ENCODE results near the gene OR2B2. TPM values are rescaled to one million over a fixed set of nuclear protein-coding genes. Genes with fewer than 3 reads are reported as not detected.

OR2B2 gene
- total RNA-seq, 1 donor from 2014 or later: not detected

- intact Hi-C loops (cut with micrococcal nuclease): loop anchor here (1.0 to 10.0 kb wide), 6 partner anchors 17 to 1578 kb away; a partner anchor contains a TSS
- CTCF ChIA-PET: interaction anchor here (0.9 to 1.7 kb wide), 8 partner anchors 16 to 94 kb away, joined by 3 to 10 read pairs (median 4); a partner anchor contains a TSS
- Mint-ChIP-seq H3K9me3 (no peaks in the 10 kb centered on the region), H3K27me3 (no peaks in the 10 kb centered on the region), H3K4me1 (peaks cover 32% of the 10 kb centered on the region), H3K36me3 (ENCODE audit: low read depth) (peaks cover 9% of the 10 kb centered on the region), H3K4me3 (no peak overlapping the region), H3K27ac (peak overlapping the region; percentile 10)
- DNase-seq: no peak
- no peak for ATAC-seq (ENCODE audit: low read depth)
- TF ChIP-seq CTCF (IDR thresholded peaks at IDR 0.05): no peak
- POLR2A ChIA-PET: interaction anchor here (0.6 to 4.4 kb wide), 51 partner anchors 10 to 1883 kb away, joined by 3 to 223 read pairs (median 7); a partner anchor contains a TSS
Observed at GRCh38 chr6:27889628-27890444, 22.4 kb downstream of the OR2B2 start.

GRCh38 chr6:27889275-27889627, 22.9 kb downstream of the OR2B2 start:
- H3K4me3 Mint-ChIP-seq: no peak overlapping the region
- H3K4me1 Mint-ChIP-seq: peaks cover 32% of the 10 kb centered on the region
- DNase-seq (no peak), ATAC-seq (ENCODE audit: low read depth) (no peak)
- intact Hi-C loops (cut with micrococcal nuclease): no loop called here
- H3K27me3 Mint-ChIP-seq: no peaks in the 10 kb centered on the region
- H3K36me3 Mint-ChIP-seq (ENCODE audit: low read depth): peaks cover 9% of the 10 kb centered on the region
- no peaks in the 10 kb centered on the region for H3K9me3 Mint-ChIP-seq
- peak overlapping the region; percentile 10 for H3K27ac Mint-ChIP-seq
- ChIA-PET POLR2A (interaction anchor here (0.6 to 4.4 kb wide), 8 partner anchors 11 to 1766 kb away, joined by 3 to 223 read pairs (median 48); a partner anchor contains a TSS), CTCF (interaction anchor here (1.5 kb wide), 1 partner anchor 54 kb away, joined by 4 read pairs; no protein-coding TSS in a partner anchor)
- no peak for TF ChIP-seq CTCF (IDR thresholded peaks at IDR 0.05)

- intact Hi-C loops (cut with micrococcal nuclease): no loop called here
- no peak for TF ChIP-seq CTCF (IDR thresholded peaks at IDR 0.05)
- ChIA-PET POLR2A (interaction anchor here (0.6 to 4.4 kb wide), 7 partner anchors 10 to 1853 kb away, joined by 3 to 223 read pairs (median 8); a partner anchor contains a TSS), CTCF (no interaction called here)
- H3K4me1 Mint-ChIP-seq: peaks cover 32% of the 10 kb centered on the region
- H3K4me3 Mint-ChIP-seq: no peak overlapping the region
- no peak for ATAC-seq (ENCODE audit: low read depth)
- no peak for DNase-seq
- peaks cover 9% of the 10 kb centered on the region for H3K36me3 Mint-ChIP-seq (ENCODE audit: low read depth)
- H3K9me3 Mint-ChIP-seq: no peaks in the 10 kb centered on the region
- no peak overlapping the region for H3K27ac Mint-ChIP-seq
- no peaks in the 10 kb centered on the region for H3K27me3 Mint-ChIP-seq
Observed at GRCh38 chr6:27888566-27888965, 23.6 kb downstream of the OR2B2 start.

- no peak for DNase-seq
- Mint-ChIP-seq H3K27me3 (no peaks in the 10 kb centered on the region), H3K4me3 (no peak overlapping the region), H3K4me1 (peaks cover 12% of the 10 kb centered on the region), H3K27ac (no peak overlapping the region), H3K36me3 (ENCODE audit: low read depth) (no peaks in the 10 kb centered on the region), H3K9me3 (no peaks in the 10 kb centered on the region)
- ATAC-seq (ENCODE audit: low read depth): no peak
- CTCF ChIA-PET: no interaction called here
- intact Hi-C loops (cut with micrococcal nuclease): no loop called here
- POLR2A ChIA-PET: interaction anchor here (0.7 kb wide), 3 partner anchors 175 to 739 kb away, joined by 3 to 5 read pairs (median 5); a partner anchor contains a TSS
- TF ChIP-seq CTCF (IDR thresholded peaks at IDR 0.05): no peak
Observed at GRCh38 chr6:27886073-27886472, 26.1 kb downstream of the OR2B2 start.

- no peaks in the 10 kb centered on the region for H3K27me3 Mint-ChIP-seq
- H3K4me3 Mint-ChIP-seq: no peak overlapping the region
Observed at GRCh38 chr6:27883136-27883535, 29.1 kb downstream of the OR2B2 start.

More at GRCh38 chr6:27883136-27883535, 29.1 kb downstream of the OR2B2 start:
- ChIA-PET CTCF (no interaction called here), POLR2A (interaction anchor here (2.0 to 3.1 kb wide), 2 partner anchors 10 kb away, joined by 11 to 13 read pairs; a partner anchor contains a TSS)
- no peak for TF ChIP-seq CTCF (IDR thresholded peaks at IDR 0.05)
- Mint-ChIP-seq H3K36me3 (ENCODE audit: low read depth) (no peaks in the 10 kb centered on the region), H3K9me3 (no peaks in the 10 kb centered on the region), H3K27ac (no peak overlapping the region), H3K4me1 (no peaks in the 10 kb centered on the region)
- intact Hi-C loops (cut with micrococcal nuclease): no loop called here
- DNase-seq (no peak), ATAC-seq (ENCODE audit: low read depth) (no peak)

Data from activated B cell treated with CpG ODN at 0.5 μM for 24 hours (primary cell).